Transverse colon (tissue), 4 donors: ENCODE results near the gene F2RL3. TPM values are rescaled to one million over a fixed set of nuclear protein-coding genes. Genes with fewer than 3 reads are reported as not detected.

ENCODE experiments used
- DNase-seq: peaks from one replicate; pipeline ENCODE4 v3.0.0-alpha.2; 2019
- H3K27ac ChIP-seq, 4 donors: fragments of 200-600 bp; sonication (generic); 2 replicates each; pipeline ENCODE4 v1.5.1; 2016 to 2018; ENCODE audit warnings: inconsistent platforms in 4 of 4
- H3K27me3 ChIP-seq: fragments of 200-600 bp; sonication (generic); 2 replicates; pipeline ENCODE4 v1.5.1; 2017; ENCODE audit warnings: inconsistent platforms
- H3K36me3 ChIP-seq, 4 donors: fragments of 200-600 bp; sonication (generic); 2 replicates each; pipeline ENCODE4 v1.5.1; 2017 to 2019; ENCODE audit warnings: inconsistent platforms in 4 of 4
- H3K4me1 ChIP-seq, 4 donors: fragments of 200-600 bp; sonication (generic); 2 replicates each; pipeline ENCODE4 v1.5.1; 2017 to 2020; ENCODE audit warnings: inconsistent platforms in 4 of 4
- H3K4me3 ChIP-seq, 4 donors: fragments of 200-600 bp; sonication (generic); 1 replicate in 1 of 4; 2 replicates in 3 of 4; pipeline versions ENCODE4 v1.5.1 to v1.6.1; 2017 to 2019; ENCODE audit warnings: inconsistent platforms in 4 of 4
- H3K9me3 ChIP-seq, 2 donors: fragments of 200-600 bp; sonication (generic); 2 replicates each; pipeline ENCODE4 v1.5.1; 2017 to 2019; ENCODE audit warnings: inconsistent platforms in 2 of 2
- EP300 ChIP-seq: sonication (generic); formaldehyde crosslinking; IDR thresholded peaks from one replicate; pipeline ENCODE4 v1.6.1; 2017; ENCODE audit warnings: antibody characterized with exemption, low read depth
- POLR2A ChIP-seq: fragments of 450-650 bp; IDR thresholded peaks from one replicate; pipeline ENCODE4 v1.6.1; 2016; ENCODE audit warnings: antibody characterized with exemption, mild to moderate bottlenecking, moderate library complexity
- POLR2AphosphoS5 ChIP-seq, 3 donors: sonication (generic); formaldehyde crosslinking; IDR thresholded peaks; one replicate each; pipeline ENCODE4 v1.6.1; 2016; ENCODE audit warnings: antibody characterized with exemption in 3 of 3
- WGBS, 2 donors: methylation state at CpG; one replicate each; pipeline ENCODE4 v1.1.5; 2018; ENCODE audit warnings: low coverage in 1 of 2; 5-methylcytosine and 5-hydroxymethylcytosine counted together
- in situ Hi-C, 4 donors: fragments of 200-750 bp; cut with MboI; loops; one replicate each; pipeline versions ENCODE4 v1.15.0 to v1.15.1; 2017; ENCODE audit warnings: low sequenced_read_pairs in 3 of 4, low pct_ligation_motif_present in 1 of 4, low pct_unique_long_range_greater_than_20kb in 1 of 4
- intact Hi-C: fragments of 100-400 bp; cut with DNase I; formaldehyde crosslinking; loops from one replicate; pipeline ENCODE4 v1.15.1; 2023; ENCODE audit warnings: low total_unique reads
- total RNA-seq, 4 donors: library from RNA; depleted of rRNA; stranded (reverse); fragments of >200 nt; gene quantifications; one replicate each; pipeline ENCODE4 v1.1.0, GENCODE V29; 2016
- TF ChIP-seq, protein P1 (sequence below), 5 experiments: fragments of 200-600 bp in 3 of 5; fragments of 450-650 bp in 2 of 5; sonication (generic) in 3 of 5; IDR thresholded peaks; 1 replicate in 2 of 5; 2 replicates in 3 of 5; pipeline ENCODE4 v1.5.1; 2016 to 2017; ENCODE audit warnings: antibody characterized with exemption in 5 of 5, inconsistent platforms in 3 of 5, mild to moderate bottlenecking in 2 of 5, moderate library complexity in 1 of 5

Gene F2RL3
- total RNA-seq, 4 donors from 2014 or later = 2.2 to 22.7 (median 9.1) TPM

DNA sequence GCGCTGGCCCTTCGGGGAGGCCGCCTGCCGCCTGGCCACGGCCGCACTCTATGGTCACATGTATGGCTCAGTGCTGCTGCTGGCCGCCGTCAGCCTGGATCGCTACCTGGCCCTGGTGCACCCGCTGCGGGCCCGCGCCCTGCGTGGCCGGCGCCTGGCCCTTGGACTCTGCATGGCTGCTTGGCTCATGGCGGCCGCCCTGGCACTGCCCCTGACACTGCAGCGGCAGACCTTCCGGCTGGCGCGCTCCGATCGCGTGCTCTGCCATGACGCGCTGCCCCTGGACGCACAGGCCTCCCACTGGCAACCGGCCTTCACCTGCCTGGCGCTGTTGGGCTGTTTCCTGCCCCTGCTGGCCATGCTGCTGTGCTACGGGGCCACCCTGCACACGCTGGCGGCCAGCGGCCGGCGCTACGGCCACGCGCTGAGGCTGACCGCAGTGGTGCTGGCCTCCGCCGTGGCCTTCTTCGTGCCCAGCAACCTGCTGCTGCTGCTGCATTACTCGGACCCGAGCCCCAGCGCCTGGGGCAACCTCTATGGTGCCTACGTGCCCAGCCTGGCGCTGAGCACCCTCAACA lies 1.2 kb downstream of the F2RL3 start:
- Histone ChIP-seq H3K4me1 (peaks cover 0 to 12% (median 2%) of the 10 kb centered on the region in 4 donors), H3K36me3 (no peaks in the 10 kb centered on the region), H3K27me3 (no peaks in the 10 kb centered on the region), H3K4me3 (peak overlapping the region in 1 of 4 donors; percentile 20), H3K27ac (peak overlapping the region; percentile 45 to 71 (median 56)), H3K9me3 (no peaks in the 10 kb centered on the region)
- in situ Hi-C loops (no loop called here), intact Hi-C loops (no loop called here)
- WGBS, 2 donors = 97% methylated on average over 27 of the region's 48 CpGs; no CpG with 5 or more reads in 1 of the 2 donors
- TF ChIP-seq EP300 = no peak
- no peak for TF ChIP-seq POLR2A
- TF ChIP-seq POLR2AphosphoS5 (IDR thresholded peaks at IDR 0.05) = no peak
- DNase-seq = no peak

DNA sequence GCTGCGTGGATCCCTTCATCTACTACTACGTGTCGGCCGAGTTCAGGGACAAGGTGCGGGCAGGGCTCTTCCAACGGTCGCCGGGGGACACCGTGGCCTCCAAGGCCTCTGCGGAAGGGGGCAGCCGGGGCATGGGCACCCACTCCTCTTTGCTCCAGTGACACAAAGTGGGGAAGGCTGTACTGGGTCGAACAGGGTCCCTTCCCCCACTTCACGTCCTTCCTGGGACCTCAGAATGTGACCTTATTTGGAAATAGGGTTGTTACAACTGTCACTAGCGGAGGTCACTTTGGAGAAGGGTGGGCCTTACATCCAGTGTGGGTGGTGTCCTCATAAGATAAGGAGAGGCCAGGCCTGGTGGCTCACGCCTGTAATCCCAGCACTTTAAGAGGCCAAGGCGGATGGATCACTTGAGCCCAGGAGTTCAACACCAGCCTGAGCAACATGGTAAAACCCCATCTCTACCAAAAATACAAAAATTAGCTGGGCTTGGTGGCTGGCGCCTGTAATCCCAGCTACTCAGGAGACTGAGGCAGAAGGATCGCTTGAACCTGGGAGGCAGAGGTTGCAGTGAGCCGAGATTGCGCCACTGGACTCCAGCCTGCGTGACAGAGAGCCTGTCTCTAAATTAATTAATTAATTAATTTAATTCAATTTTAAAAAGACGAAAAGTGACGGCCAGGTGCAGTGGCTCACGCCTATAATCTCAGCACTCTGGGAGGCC lies 1.8 kb downstream of the F2RL3 start:
- Histone ChIP-seq H3K27ac (peak overlapping the region in 3 of 4 donors; percentile 45 to 71 (median 63)), H3K9me3 (no peaks in the 10 kb centered on the region), H3K36me3 (no peaks in the 10 kb centered on the region), H3K4me1 (peaks cover 0 to 15% (median 2%) of the 10 kb centered on the region in 4 donors), H3K27me3 (no peaks in the 10 kb centered on the region), H3K4me3 (no peak overlapping the region)
- TF ChIP-seq EP300 = no peak
- TF ChIP-seq, protein P1, sequence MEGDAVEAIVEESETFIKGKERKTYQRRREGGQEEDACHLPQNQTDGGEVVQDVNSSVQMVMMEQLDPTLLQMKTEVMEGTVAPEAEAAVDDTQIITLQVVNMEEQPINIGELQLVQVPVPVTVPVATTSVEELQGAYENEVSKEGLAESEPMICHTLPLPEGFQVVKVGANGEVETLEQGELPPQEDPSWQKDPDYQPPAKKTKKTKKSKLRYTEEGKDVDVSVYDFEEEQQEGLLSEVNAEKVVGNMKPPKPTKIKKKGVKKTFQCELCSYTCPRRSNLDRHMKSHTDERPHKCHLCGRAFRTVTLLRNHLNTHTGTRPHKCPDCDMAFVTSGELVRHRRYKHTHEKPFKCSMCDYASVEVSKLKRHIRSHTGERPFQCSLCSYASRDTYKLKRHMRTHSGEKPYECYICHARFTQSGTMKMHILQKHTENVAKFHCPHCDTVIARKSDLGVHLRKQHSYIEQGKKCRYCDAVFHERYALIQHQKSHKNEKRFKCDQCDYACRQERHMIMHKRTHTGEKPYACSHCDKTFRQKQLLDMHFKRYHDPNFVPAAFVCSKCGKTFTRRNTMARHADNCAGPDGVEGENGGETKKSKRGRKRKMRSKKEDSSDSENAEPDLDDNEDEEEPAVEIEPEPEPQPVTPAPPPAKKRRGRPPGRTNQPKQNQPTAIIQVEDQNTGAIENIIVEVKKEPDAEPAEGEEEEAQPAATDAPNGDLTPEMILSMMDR (IDR thresholded peaks at IDR 0.05) = no peak
- no peak for TF ChIP-seq POLR2AphosphoS5 (IDR thresholded peaks at IDR 0.05)
- no peak for TF ChIP-seq POLR2A
- intact Hi-C loops (no loop called here), in situ Hi-C loops (no loop called here)
- WGBS, 2 donors = 84 to 100% methylated on average over 5 to 13 of the region's 24 CpGs
- DNase-seq = no peak

DNA sequence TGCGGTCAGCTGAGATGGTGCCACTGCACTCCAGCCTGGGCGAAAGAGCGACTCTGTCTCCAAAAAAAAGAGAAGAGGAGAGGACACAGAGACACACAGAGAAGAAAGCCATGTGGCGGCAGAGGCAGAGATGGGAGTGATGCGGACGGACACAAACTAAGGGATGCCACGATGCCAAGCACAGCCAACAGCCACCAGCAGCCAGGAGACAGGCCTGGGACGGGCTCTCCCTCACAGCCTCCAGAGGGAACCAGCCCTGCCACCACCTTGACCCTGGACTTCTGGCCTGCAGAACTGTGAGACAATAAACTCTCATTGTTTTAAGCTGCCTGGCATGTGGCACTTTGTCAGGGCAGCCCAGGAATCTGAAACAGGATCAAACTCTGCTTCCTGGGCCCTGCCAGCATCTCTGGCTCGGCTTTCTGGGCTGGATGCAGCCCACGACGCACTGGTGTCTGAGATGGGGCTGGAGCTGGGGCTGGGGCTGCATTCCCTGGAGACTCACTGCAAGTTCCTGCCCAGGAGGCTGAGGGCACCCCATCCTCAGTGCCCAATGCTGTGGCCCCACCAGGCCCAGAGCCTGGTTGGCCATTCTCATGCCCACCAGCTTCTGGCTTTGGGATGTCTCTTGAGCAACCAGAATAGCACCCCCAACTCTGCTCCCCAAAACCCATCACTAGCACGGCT lies 3.0 kb downstream of the F2RL3 start:
- 86 to 87% methylated on average over 3 to 12 of the region's 12 CpGs for WGBS, 2 donors
- TF ChIP-seq EP300 (no peak), POLR2A (no peak), POLR2AphosphoS5 (IDR thresholded peaks at IDR 0.05) (no peak)
- TF ChIP-seq, protein P1 (IDR thresholded peaks at IDR 0.05) = no peak
- DNase-seq = no peak
- peaks cover 0 to 25% (median 11%) of the 10 kb centered on the region in 4 donors for H3K4me1 ChIP-seq
- no peaks in the 10 kb centered on the region for H3K9me3 ChIP-seq
- H3K27me3 ChIP-seq = no peaks in the 10 kb centered on the region
- intact Hi-C loops (no loop called here), in situ Hi-C loops (no loop called here)
- H3K4me3 ChIP-seq = no peak overlapping the region
- no peak overlapping the region for H3K27ac ChIP-seq
- H3K36me3 ChIP-seq = no peaks in the 10 kb centered on the region

DNA sequence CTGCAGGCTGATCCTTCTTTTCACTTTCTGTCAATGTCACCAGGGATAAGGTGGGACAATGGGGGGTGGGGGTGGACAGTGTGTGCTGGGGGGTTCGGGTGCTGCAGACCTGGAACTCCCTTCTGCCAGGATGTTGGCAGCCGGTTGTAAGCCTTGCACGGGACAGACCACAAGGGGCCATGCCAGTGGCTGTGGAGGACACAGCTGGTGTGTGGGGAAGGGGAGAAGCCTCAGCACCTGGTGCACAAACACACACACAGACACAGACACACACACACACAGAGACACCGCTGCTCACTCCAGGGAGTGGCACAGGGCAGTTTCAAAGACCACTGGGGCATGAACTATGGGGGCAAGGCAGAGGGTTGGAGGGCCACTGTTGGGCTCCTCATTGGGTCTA lies 3.6 kb downstream of the F2RL3 start:
- no peak for TF ChIP-seq POLR2A
- TF ChIP-seq, protein P1 (IDR thresholded peaks at IDR 0.05) = no peak
- no peak for TF ChIP-seq POLR2AphosphoS5 (IDR thresholded peaks at IDR 0.05)
- TF ChIP-seq EP300 = no peak
- Histone ChIP-seq H3K27me3 (no peaks in the 10 kb centered on the region), H3K4me1 (peaks cover 0 to 25% (median 12%) of the 10 kb centered on the region in 4 donors), H3K4me3 (no peak overlapping the region), H3K36me3 (no peaks in the 10 kb centered on the region), H3K27ac (peak overlapping the region in 1 of 4 donors; percentile 53), H3K9me3 (no peaks in the 10 kb centered on the region)
- 54% methylated on average over 4 of the region's 4 CpGs; no CpG with 5 or more reads in 1 of the 2 donors for WGBS, 2 donors
- no peak for DNase-seq
- in situ Hi-C loops = no loop called here
- intact Hi-C loops = no loop called here
